ENCODE results near the gene KLHL3. TPM values are rescaled to one million over a fixed set of nuclear protein-coding genes. Genes with fewer than 3 reads are reported as not detected.

The KLHL3 gene
- polyA plus RNA-seq, 1 experiment = 1.1 TPM

DNA sequence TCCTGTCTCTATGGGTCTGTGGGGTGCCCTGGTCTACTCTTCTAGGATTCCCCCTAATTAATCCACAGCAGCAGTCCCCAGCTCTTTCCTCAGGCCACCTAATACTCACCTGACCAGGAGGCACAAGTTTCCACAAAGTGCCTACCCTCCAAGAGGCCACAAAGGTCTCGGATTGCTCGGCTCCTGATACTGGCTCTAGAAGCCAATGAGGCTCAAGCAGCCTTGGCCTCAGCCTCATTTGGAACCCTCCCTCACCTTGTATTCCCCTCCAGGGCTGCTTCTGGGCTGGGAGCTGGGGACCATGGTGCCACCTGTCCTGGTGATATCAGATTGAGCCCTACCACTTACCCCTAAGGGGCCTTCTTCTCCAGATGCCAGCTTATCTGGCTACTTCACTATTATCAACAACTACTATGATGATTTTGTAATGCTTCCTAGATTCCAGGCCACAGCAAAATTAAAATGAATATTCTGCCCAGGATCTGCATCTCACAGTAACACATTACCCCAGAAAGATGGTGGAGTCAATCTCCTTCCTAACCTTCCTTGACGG is 133.1 kb downstream of the KLHL3 start:
- POLR2A ChIA-PET = no interaction called here
- no peak overlapping the region for H3K4me3 ChIP-seq (ENCODE audit: low read depth, low read length)
- H3K27me3 ChIP-seq (ENCODE audit: control insufficient read depth, insufficient read depth, low read length) = peaks cover 16% of the 10 kb centered on the region
- no peak for DNase-seq (ENCODE audit: low read depth)
- H3K36me3 ChIP-seq (ENCODE audit: control insufficient read depth, insufficient read depth, low read length) = no peaks in the 10 kb centered on the region
- TF ChIP-seq, protein P1, sequence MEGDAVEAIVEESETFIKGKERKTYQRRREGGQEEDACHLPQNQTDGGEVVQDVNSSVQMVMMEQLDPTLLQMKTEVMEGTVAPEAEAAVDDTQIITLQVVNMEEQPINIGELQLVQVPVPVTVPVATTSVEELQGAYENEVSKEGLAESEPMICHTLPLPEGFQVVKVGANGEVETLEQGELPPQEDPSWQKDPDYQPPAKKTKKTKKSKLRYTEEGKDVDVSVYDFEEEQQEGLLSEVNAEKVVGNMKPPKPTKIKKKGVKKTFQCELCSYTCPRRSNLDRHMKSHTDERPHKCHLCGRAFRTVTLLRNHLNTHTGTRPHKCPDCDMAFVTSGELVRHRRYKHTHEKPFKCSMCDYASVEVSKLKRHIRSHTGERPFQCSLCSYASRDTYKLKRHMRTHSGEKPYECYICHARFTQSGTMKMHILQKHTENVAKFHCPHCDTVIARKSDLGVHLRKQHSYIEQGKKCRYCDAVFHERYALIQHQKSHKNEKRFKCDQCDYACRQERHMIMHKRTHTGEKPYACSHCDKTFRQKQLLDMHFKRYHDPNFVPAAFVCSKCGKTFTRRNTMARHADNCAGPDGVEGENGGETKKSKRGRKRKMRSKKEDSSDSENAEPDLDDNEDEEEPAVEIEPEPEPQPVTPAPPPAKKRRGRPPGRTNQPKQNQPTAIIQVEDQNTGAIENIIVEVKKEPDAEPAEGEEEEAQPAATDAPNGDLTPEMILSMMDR (IDR thresholded peaks at IDR 0.05; ENCODE audit: insufficient read depth, low read depth, low read length) = no peak
- CTCF ChIA-PET = interaction anchor here (0.8 to 1.9 kb wide), 2 partner anchors 98 to 833 kb away, joined by 3 to 4 read pairs; no protein-coding TSS in a partner anchor

DNA sequence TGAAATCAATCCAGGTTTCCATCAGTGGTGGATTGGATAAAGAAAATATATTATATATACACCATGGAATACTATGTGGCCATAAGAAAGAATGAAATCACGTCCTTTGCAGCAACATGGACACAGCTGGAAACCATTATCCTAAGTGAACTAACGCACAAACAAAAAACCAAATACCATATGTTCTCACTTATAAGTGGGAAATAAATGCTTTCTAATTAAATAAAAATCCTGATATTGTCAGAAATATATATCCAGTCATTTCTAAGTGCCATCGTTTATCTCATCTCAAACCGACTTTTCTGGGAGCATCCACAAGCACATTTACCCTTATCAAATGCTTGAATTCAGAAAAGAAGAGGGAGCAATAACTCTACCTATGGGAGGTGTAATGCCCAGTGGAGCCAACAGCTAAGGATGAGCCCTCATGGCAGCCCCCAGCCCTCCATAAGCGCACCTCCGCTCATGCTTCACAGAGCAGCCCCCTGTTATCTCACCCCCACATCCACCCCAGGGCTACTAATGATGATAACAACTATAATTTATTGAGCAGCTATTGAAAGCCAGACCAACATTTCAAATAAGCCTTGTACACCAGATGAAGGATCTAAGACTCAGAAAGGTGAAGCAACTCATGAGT is 135.0 kb downstream of the KLHL3 start:
- no peak for DNase-seq (ENCODE audit: low read depth)
- Histone ChIP-seq H3K36me3 (ENCODE audit: control insufficient read depth, insufficient read depth, low read length) (no peaks in the 10 kb centered on the region), H3K4me3 (ENCODE audit: low read depth, low read length) (no peak overlapping the region), H3K27me3 (ENCODE audit: control insufficient read depth, insufficient read depth, low read length) (peaks cover 16% of the 10 kb centered on the region)
- ChIA-PET POLR2A (no interaction called here), CTCF (no interaction called here)
- TF ChIP-seq, protein P1 (IDR thresholded peaks at IDR 0.05; ENCODE audit: insufficient read depth, low read depth, low read length) = no peak

GRCh38 chr5:137599457-137599856 is 136.4 kb downstream of the KLHL3 start:
- DNase-seq (ENCODE audit: low read depth) = no peak
- CTCF ChIA-PET = interaction anchor here (1.0 kb wide), 1 partner anchor 255 kb away, joined by 3 read pairs; no protein-coding TSS in a partner anchor
- TF ChIP-seq, protein P1 (IDR thresholded peaks at IDR 0.05; ENCODE audit: insufficient read depth, low read depth, low read length) = no peak
- Histone ChIP-seq H3K36me3 (ENCODE audit: control insufficient read depth, insufficient read depth, low read length) (no peaks in the 10 kb centered on the region), H3K27me3 (ENCODE audit: control insufficient read depth, insufficient read depth, low read length) (peaks cover 17% of the 10 kb centered on the region), H3K4me3 (ENCODE audit: low read depth, low read length) (no peak overlapping the region)
- POLR2A ChIA-PET = no interaction called here

GRCh38 chr5:137598399-137598798 is 137.5 kb downstream of the KLHL3 start:
- TF ChIP-seq, protein P1 (IDR thresholded peaks at IDR 0.05; ENCODE audit: insufficient read depth, low read depth, low read length) = no peak
- ChIA-PET CTCF (interaction anchor here (0.6 kb wide), 1 partner anchor 535 kb away, joined by 3 read pairs; no protein-coding TSS in a partner anchor), POLR2A (no interaction called here)
- DNase-seq (ENCODE audit: low read depth) = no peak
- Histone ChIP-seq H3K36me3 (ENCODE audit: control insufficient read depth, insufficient read depth, low read length) (no peaks in the 10 kb centered on the region), H3K4me3 (ENCODE audit: low read depth, low read length) (no peak overlapping the region), H3K27me3 (ENCODE audit: control insufficient read depth, insufficient read depth, low read length) (peaks cover 17% of the 10 kb centered on the region)

DNA sequence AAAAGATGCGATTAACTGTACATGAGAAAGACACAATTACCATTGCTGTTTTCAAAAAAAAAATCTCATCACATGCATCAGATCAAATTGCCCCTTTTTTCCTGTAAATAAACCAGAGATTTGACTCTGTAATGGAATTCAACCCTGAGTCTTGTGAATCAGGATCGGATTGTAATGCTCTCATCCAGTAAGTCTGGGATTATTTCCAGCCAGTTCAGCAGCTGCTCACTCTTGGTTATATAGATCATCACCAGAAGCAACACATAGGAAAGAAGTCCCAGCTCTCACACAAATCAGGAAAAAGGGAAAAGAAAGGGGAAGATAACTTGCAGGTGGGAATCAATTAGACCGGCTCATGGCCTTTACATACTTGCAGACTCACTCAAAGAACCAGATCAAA is 138.9 kb downstream of the KLHL3 start:
- CTCF ChIA-PET = no interaction called here
- no peaks in the 10 kb centered on the region for H3K36me3 ChIP-seq (ENCODE audit: control insufficient read depth, insufficient read depth, low read length)
- H3K4me3 ChIP-seq (ENCODE audit: low read depth, low read length) = no peak overlapping the region
- peaks cover 19% of the 10 kb centered on the region for H3K27me3 ChIP-seq (ENCODE audit: control insufficient read depth, insufficient read depth, low read length)
- POLR2A ChIA-PET = no interaction called here
- TF ChIP-seq, protein P1 (IDR thresholded peaks at IDR 0.05; ENCODE audit: insufficient read depth, low read depth, low read length) = no peak
- DNase-seq (ENCODE audit: low read depth) = no peak

All from BJ (cell line).